ENCODE measurements around the gene ANKS3.

ANKS3 gene

DNA sequence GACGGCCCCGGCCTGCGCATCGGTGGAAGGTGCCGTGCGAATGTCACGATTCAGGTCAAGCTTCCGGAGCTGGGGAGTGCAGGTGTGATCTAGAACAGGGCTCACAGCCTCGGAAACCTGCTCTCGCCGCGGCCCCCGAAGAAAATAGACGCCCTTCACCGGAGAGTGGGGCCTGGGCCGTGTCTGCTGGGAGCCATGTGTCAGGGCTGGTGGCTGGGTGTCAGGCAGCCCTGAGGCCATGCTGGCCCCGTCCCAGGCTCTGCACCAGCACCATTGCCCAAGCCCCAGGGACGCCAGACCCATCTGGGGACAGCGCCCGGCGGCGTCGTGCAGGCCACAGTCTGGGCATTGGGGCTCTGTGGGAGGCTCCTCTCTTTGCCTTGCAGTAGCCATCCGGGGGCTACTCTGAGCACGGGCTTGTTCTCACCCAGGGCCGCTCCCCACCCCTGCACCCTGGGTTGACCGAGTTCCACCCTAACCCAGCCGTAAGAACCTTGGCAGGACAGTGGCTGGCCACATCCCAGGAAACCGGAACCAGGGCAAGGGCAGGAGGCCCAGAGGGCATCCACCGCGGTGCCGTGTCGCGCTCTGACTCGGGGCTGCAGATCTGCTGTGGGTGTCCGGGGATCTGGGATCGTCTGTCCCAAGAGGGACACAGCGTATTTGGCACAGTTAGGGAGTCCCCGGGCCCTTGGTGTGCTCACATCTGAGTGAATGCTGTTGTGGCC is 46.0 kb downstream of the ANKS3 start:
- H3K27ac ChIP-seq, result no peak overlapping the region
- H3K36me3 ChIP-seq (ENCODE audit: control insufficient read depth, insufficient read depth, low read length), result no peaks in the 10 kb centered on the region
- H3K79me2 ChIP-seq, result peaks cover 4% of the 10 kb centered on the region
- H3K4me1 ChIP-seq, result peaks cover 11% of the 10 kb centered on the region
- no peak overlapping the region for H3K4me3 ChIP-seq (ENCODE audit: low read depth, low read length)
- H3K9ac ChIP-seq, result no peak overlapping the region
- TF ChIP-seq, protein P1, sequence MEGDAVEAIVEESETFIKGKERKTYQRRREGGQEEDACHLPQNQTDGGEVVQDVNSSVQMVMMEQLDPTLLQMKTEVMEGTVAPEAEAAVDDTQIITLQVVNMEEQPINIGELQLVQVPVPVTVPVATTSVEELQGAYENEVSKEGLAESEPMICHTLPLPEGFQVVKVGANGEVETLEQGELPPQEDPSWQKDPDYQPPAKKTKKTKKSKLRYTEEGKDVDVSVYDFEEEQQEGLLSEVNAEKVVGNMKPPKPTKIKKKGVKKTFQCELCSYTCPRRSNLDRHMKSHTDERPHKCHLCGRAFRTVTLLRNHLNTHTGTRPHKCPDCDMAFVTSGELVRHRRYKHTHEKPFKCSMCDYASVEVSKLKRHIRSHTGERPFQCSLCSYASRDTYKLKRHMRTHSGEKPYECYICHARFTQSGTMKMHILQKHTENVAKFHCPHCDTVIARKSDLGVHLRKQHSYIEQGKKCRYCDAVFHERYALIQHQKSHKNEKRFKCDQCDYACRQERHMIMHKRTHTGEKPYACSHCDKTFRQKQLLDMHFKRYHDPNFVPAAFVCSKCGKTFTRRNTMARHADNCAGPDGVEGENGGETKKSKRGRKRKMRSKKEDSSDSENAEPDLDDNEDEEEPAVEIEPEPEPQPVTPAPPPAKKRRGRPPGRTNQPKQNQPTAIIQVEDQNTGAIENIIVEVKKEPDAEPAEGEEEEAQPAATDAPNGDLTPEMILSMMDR (IDR thresholded peaks at IDR 0.05), result no peak
- H3K4me2 ChIP-seq (ENCODE audit: low read length), result no peak overlapping the region
- H3K9me3 ChIP-seq (ENCODE audit: control insufficient read depth, low read length), result no peaks in the 10 kb centered on the region
- H3K27me3 ChIP-seq (ENCODE audit: control insufficient read depth, insufficient read depth, low read length), result no peaks in the 10 kb centered on the region
- no peak overlapping the region for H2AFZ ChIP-seq

DNA sequence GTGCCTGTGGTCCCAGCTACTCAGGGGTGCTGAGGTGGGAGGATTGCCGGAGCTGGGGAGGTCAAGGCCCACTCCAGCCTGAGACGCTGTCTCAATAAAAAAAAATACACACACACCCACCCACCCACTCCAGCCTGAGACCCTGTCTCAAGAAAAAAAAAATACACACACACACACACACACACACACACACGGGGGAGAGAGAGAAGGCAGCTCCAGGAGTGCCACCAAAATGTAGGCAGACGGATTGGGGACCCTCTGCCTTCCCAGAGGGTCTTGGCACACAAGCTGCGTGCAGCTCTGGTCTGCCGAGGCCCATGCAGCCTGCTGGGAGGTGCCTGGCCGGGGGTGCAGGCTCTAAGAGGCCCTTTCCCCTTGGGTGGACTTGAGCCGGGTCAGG is 46.7 kb downstream of the ANKS3 start:
- Histone ChIP-seq H3K4me3 (ENCODE audit: low read depth, low read length) (no peak overlapping the region), H2AFZ (no peak overlapping the region), H3K4me1 (peaks cover 14% of the 10 kb centered on the region), H3K27me3 (ENCODE audit: control insufficient read depth, insufficient read depth, low read length) (no peaks in the 10 kb centered on the region), H3K27ac (no peak overlapping the region), H3K9me3 (ENCODE audit: control insufficient read depth, low read length) (no peaks in the 10 kb centered on the region), H3K9ac (no peak overlapping the region), H3K79me2 (peaks cover 4% of the 10 kb centered on the region), H3K36me3 (ENCODE audit: control insufficient read depth, insufficient read depth, low read length) (no peaks in the 10 kb centered on the region), H3K4me2 (ENCODE audit: low read length) (no peak overlapping the region)
- TF ChIP-seq, protein P1 (IDR thresholded peaks at IDR 0.05), result no peak

DNA sequence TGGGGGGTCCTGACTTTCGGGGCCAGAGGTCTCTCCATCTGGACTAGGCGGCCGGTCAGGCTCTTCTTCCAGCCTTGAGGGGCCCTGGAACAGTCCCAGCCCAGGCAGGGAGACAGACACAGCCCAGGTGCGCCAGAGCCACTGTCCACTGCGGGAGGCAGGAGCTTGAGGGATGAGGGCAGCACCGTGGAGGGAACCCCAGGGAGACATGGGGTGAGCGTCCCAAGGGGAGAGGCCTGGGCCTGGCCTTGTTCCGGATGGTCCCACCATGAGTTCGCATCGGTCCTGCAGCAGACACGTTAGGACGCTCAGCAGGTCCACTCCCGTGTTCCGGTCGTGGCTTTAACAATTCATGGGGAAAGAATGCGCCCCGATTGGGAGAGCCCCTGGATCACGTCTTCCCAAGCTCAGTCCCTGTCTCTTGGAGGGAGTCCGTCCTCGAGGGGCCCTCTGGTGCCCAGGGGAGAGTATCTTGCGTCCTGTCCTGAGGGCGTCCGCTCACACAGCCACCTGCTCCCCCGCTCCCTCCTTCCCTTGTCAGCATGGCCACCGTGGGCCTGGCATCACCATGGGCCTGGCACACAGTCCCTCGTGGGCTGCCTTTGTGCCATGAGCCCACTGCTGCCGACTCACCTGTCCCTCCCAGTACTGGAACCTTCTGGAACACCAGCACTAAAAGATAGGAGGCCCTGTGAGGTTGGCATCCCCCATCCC is 47.4 kb downstream of the ANKS3 start:
- Histone ChIP-seq H3K4me1 (peaks cover 14% of the 10 kb centered on the region), H3K4me3 (ENCODE audit: low read depth, low read length) (no peak overlapping the region), H3K36me3 (ENCODE audit: control insufficient read depth, insufficient read depth, low read length) (no peaks in the 10 kb centered on the region), H3K9ac (no peak overlapping the region), H3K27me3 (ENCODE audit: control insufficient read depth, insufficient read depth, low read length) (no peaks in the 10 kb centered on the region), H3K9me3 (ENCODE audit: control insufficient read depth, low read length) (no peaks in the 10 kb centered on the region), H3K79me2 (peaks cover 4% of the 10 kb centered on the region), H3K4me2 (ENCODE audit: low read length) (no peak overlapping the region), H2AFZ (no peak overlapping the region), H3K27ac (no peak overlapping the region)
- TF ChIP-seq, protein P1 (IDR thresholded peaks at IDR 0.05), result no peak

DNA sequence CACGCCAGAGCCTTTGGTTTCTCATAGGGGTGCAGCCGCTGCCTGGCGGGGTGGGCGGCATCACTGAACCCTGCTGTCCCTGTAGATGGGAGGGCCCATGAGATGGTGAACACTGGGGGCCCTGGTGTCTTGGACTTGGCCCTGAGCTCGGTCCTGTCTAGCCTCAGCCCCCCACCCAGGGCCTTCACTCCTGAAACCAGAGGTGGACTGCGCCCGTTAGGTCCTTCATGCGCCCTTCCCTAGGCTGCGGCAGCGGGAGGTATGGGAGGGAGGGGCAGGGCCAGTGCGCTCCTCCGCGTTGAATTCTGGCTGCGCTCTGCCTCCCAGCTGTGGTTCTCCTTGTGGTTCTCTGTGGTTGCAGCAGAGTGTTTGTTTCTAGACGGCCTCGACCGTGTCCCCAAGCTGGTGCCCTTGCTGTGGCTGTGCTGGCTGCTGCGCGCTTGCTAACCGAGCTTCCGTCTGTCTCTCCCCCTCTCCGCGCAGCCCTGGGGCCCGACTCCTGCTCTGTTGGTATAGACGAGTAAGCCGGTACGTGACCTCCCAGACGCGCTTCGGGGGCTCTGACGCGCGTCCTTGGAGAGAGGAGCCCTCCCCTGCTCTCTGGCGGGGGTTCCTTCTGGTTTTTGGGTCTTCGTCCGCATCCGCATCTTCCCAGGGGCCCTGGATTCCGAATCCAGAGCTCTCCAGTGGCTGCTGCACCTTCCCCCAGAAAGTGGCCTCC is 48.1 kb downstream of the ANKS3 start:
- H3K79me2 ChIP-seq, result peaks cover 4% of the 10 kb centered on the region
- H3K4me1 ChIP-seq, result peaks cover 14% of the 10 kb centered on the region
- H3K9ac ChIP-seq, result no peak overlapping the region
- H3K4me3 ChIP-seq (ENCODE audit: low read depth, low read length), result no peak overlapping the region
- no peaks in the 10 kb centered on the region for H3K9me3 ChIP-seq (ENCODE audit: control insufficient read depth, low read length)
- no peak overlapping the region for H3K4me2 ChIP-seq (ENCODE audit: low read length)
- H3K27me3 ChIP-seq (ENCODE audit: control insufficient read depth, insufficient read depth, low read length), result no peaks in the 10 kb centered on the region
- H2AFZ ChIP-seq, result no peak overlapping the region
- no peaks in the 10 kb centered on the region for H3K36me3 ChIP-seq (ENCODE audit: control insufficient read depth, insufficient read depth, low read length)
- TF ChIP-seq, protein P1 (IDR thresholded peaks at IDR 0.05), result no peak
- no peak overlapping the region for H3K27ac ChIP-seq

All from parathyroid adenoma (tissue), 2 donors.